H9 (cell line): Measurements from ENCODE around the gene RFX1. TPM values are rescaled to one million over a fixed set of nuclear protein-coding genes. Genes with fewer than 3 reads are reported as not detected.

Experiments
- DNase-seq: peaks from one replicate; pipeline ENCODE4 v3.0.0-alpha.2; 2017
- H2AFZ ChIP-seq: one replicate; pipeline ENCODE4 v1.6.1; 2013; ENCODE audit warnings: mild to moderate bottlenecking, low read length, control low read depth, moderate library complexity
- H2AK5ac ChIP-seq: 2 replicates; pipeline ENCODE4 v1.6.1; 2013; ENCODE audit warnings: low read length, control low read depth, mixed read lengths; ENCODE audit not compliant: insufficient read length
- H2BK120ac ChIP-seq: one replicate; pipeline ENCODE4 v1.6.1; 2013; ENCODE audit warnings: low read depth, mild to moderate bottlenecking, low read length, control low read depth, inconsistent platforms; ENCODE audit not compliant: poor library complexity, severe bottlenecking
- H2BK12ac ChIP-seq: 2 replicates; pipeline ENCODE4 v1.6.1; 2013; ENCODE audit warnings: low read length, control low read depth, mixed read lengths, low read depth; ENCODE audit not compliant: insufficient read length
- H2BK15ac ChIP-seq: 2 replicates; pipeline ENCODE4 v1.6.1; 2013; ENCODE audit warnings: low read depth, low read length, control low read depth
- H2BK20ac ChIP-seq: one replicate; pipeline ENCODE4 v1.6.1; 2013; ENCODE audit warnings: low read depth, mild to moderate bottlenecking, low read length, control low read depth, inconsistent platforms; ENCODE audit not compliant: poor library complexity, severe bottlenecking
- H2BK5ac ChIP-seq: 2 replicates; pipeline ENCODE4 v1.6.1; 2013; ENCODE audit warnings: low read length, control low read depth, mixed read lengths; ENCODE audit not compliant: insufficient read length
- H3K14ac ChIP-seq: 2 replicates; pipeline ENCODE4 v1.6.1; 2013; ENCODE audit warnings: low read length, control low read depth; ENCODE audit not compliant: insufficient read depth
- H3K18ac ChIP-seq: 2 replicates; pipeline ENCODE4 v1.6.1; 2013; ENCODE audit warnings: low read depth, mild to moderate bottlenecking, mixed read lengths, low read length, control low read depth; ENCODE audit not compliant: insufficient read length
- H3K23ac ChIP-seq: 2 replicates; pipeline ENCODE4 v1.6.1; 2013; ENCODE audit warnings: low read length, control low read depth, mixed read lengths, low read depth; ENCODE audit not compliant: insufficient read length
- H3K23me2 ChIP-seq: 2 replicates; pipeline ENCODE4 v1.6.1; 2013; ENCODE audit warnings: low read depth, mild to moderate bottlenecking, mixed read lengths, low read length, control low read depth; ENCODE audit not compliant: insufficient read length, poor library complexity, severe bottlenecking
- H3K27ac ChIP-seq: 2 replicates; pipeline ENCODE4 v1.5.1; 2013; ENCODE audit warnings: low read length, control low read depth, mixed read lengths, low read depth; ENCODE audit not compliant: insufficient read length
- H3K27me3 ChIP-seq: 2 replicates; pipeline ENCODE4 v1.6.1; 2013; ENCODE audit warnings: low read length, control low read depth, inconsistent platforms; ENCODE audit not compliant: insufficient read depth
- H3K4ac ChIP-seq: 2 replicates; pipeline ENCODE4 v1.6.1; 2013; ENCODE audit warnings: low read depth, mild to moderate bottlenecking, control low read depth, inconsistent platforms, low read length, moderate library complexity
- H3K4me1 ChIP-seq: 2 replicates; pipeline ENCODE4 v1.6.1; 2013; ENCODE audit warnings: low read length, control low read depth, inconsistent platforms; ENCODE audit not compliant: insufficient read depth
- H3K4me2 ChIP-seq: 2 replicates; pipeline ENCODE4 v1.6.1; 2013; ENCODE audit warnings: low read length, control low read depth, mixed read lengths; ENCODE audit not compliant: insufficient read length, insufficient read depth
- H3K56ac ChIP-seq: 2 replicates; pipeline ENCODE4 v1.6.1; 2013; ENCODE audit warnings: low read depth, mild to moderate bottlenecking, mixed read lengths, low read length, control low read depth; ENCODE audit not compliant: insufficient read length
- H3K79me1 ChIP-seq: 2 replicates; pipeline ENCODE4 v1.6.1; 2013; ENCODE audit warnings: low read depth, mild to moderate bottlenecking, moderate library complexity, low read length, control low read depth, inconsistent platforms; ENCODE audit not compliant: insufficient read depth, poor library complexity, severe bottlenecking
- H3K79me2 ChIP-seq: 2 replicates; pipeline ENCODE4 v1.6.1; 2013; ENCODE audit warnings: low read length, control low read depth, inconsistent platforms; ENCODE audit not compliant: insufficient read depth
- H3K9ac ChIP-seq: 2 replicates; pipeline ENCODE4 v1.6.1; 2013; ENCODE audit warnings: low read length, control low read depth, mixed read lengths; ENCODE audit not compliant: insufficient read length; ENCODE audit errors: extremely low read depth
- H3K9me3 ChIP-seq: one replicate; pipeline ENCODE4 v1.6.1; 2013; ENCODE audit warnings: low read depth, low read length, inconsistent platforms; ENCODE audit not compliant: control insufficient read depth
- H3T11ph ChIP-seq: one replicate; pipeline ENCODE4 v1.6.1; 2013; ENCODE audit warnings: mild to moderate bottlenecking, low read length, control low read depth, inconsistent platforms
- H4K20me1 ChIP-seq: one replicate; pipeline ENCODE4 v1.6.1; 2013; ENCODE audit not compliant: control insufficient read depth, insufficient read length, insufficient read depth
- H4K5ac ChIP-seq: 2 replicates; pipeline ENCODE4 v1.6.1; 2013; ENCODE audit warnings: low read depth, mild to moderate bottlenecking, mixed read lengths, low read length, control low read depth; ENCODE audit not compliant: insufficient read length
- H4K8ac ChIP-seq: replicated peaks from 2 replicates; pipeline ENCODE4 v1.6.1; 2013; ENCODE audit warnings: low read length, control low read depth, mixed read lengths, low read depth; ENCODE audit not compliant: insufficient read length
- H4K91ac ChIP-seq: 2 replicates; pipeline ENCODE4 v1.6.1; 2013; ENCODE audit warnings: low read depth, mild to moderate bottlenecking, moderate library complexity, mixed read lengths, low read length, control low read depth; ENCODE audit not compliant: insufficient read length
- H3K27ac Mint-ChIP-seq, 3 experiments: 2 replicates in 2 of 3; 3 replicates in 1 of 3; pipeline ENCODE4 v1.8.0; 2020 to 2021; ENCODE audit warnings: mixed read lengths in 3 of 3, mild to moderate bottlenecking in 1 of 3, moderate library complexity in 1 of 3
- H3K27me3 Mint-ChIP-seq: 2 replicates; pipeline ENCODE4 v1.8.0; 2021; ENCODE audit warnings: low read depth, mild to moderate bottlenecking, moderate library complexity, mixed read lengths
- H3K36me3 Mint-ChIP-seq, 3 experiments: 2 replicates in 2 of 3; 3 replicates in 1 of 3; pipeline ENCODE4 v1.8.0; 2020 to 2021; ENCODE audit warnings: low read depth in 3 of 3, mixed read lengths in 3 of 3; ENCODE audit not compliant: insufficient read depth in 1 of 3
- H3K4me1 Mint-ChIP-seq, 2 experiments: 2 replicates each; pipeline ENCODE4 v1.8.0; 2020; ENCODE audit warnings: mixed read lengths in 2 of 2
- H3K4me3 Mint-ChIP-seq, 2 experiments: 2 replicates in 1 of 2; 3 replicates in 1 of 2; pipeline ENCODE4 v1.8.0; 2020 to 2021; ENCODE audit warnings: mild to moderate bottlenecking in 2 of 2, mixed read lengths in 2 of 2, moderate library complexity in 1 of 2
- H3K9me3 Mint-ChIP-seq, 2 experiments: 2 replicates in 1 of 2; 3 replicates in 1 of 2; pipeline ENCODE4 v1.8.0; 2020; ENCODE audit warnings: mild to moderate bottlenecking in 2 of 2, mixed read lengths in 2 of 2, moderate library complexity in 1 of 2
- CTCF ChIP-seq: fragments of 200-600 bp; sonication (generic); conservative IDR thresholded peaks from 3 replicates; pipeline ENCODE4 v1.8.0; 2021; ENCODE audit warnings: antibody characterized with exemption, mild to moderate bottlenecking
- WGBS: extraction: QIAGEN DNeasy Blood & Tissue Kit; methylation state at CpG from one replicate; pipeline ENCODE4 v1.1.7; 2013; ENCODE audit warnings: missing lambda C conversion rate, low lambda C conversion rate, mixed read lengths; ENCODE audit not compliant: insufficient read length; ENCODE audit errors: extremely low coverage; 5-methylcytosine and 5-hydroxymethylcytosine counted together
- total RNA-seq: library from RNA; stranded (reverse); gene quantifications from 2 replicates; pipeline ENCODE4 v1.2.1, GENCODE V29; 2021

RFX1 gene
- total RNA-seq, 1 experiment from 2014 or later = 21.4 TPM

- Histone ChIP-seq H2BK12ac (no peak overlapping the region), H3K27me3 (no peaks in the 10 kb centered on the region)
- H3K27ac Mint-ChIP-seq = peak overlapping the region in 1 of 3 experiments; percentile 67; a peak in 1 of 7 replicates
Observed at GRCh38 chr19:13993590-13994300, 12.4 kb downstream of the RFX1 start.

More at GRCh38 chr19:13993590-13994300, 12.4 kb downstream of the RFX1 start:
- H3K79me1 ChIP-seq = no peaks in the 10 kb centered on the region
- H3K27ac ChIP-seq = no peak overlapping the region
- H2AFZ ChIP-seq = no peak overlapping the region
- no peak overlapping the region for H2BK5ac ChIP-seq
- H3K9me3 ChIP-seq = no peaks in the 10 kb centered on the region
- peak overlapping the region; percentile 12; the same call in 1 of the 2 replicates for H3K14ac ChIP-seq
- H3K9ac ChIP-seq = no peak overlapping the region
- H2BK120ac ChIP-seq = no peak overlapping the region
- H2BK20ac ChIP-seq = no peak overlapping the region
- H3K79me2 ChIP-seq = no peaks in the 10 kb centered on the region
- H3T11ph ChIP-seq = no peak overlapping the region
- no peak overlapping the region for H2AK5ac ChIP-seq
- no peaks in the 10 kb centered on the region; the same call in 1 of the 2 replicates for H3K4me1 ChIP-seq
- no peak overlapping the region for H3K23ac ChIP-seq
- Mint-ChIP-seq H3K4me1 (peaks cover 13 to 16% of the 10 kb centered on the region in 2 experiments), H3K4me3 (no peak overlapping the region; a peak in 1 of 5 replicates), H3K36me3 (peaks cover 2 to 39% (median 17%) of the 10 kb centered on the region in 3 experiments; a peak in 6 of 7 replicates), H3K9me3 (peaks cover 1% of the 10 kb centered on the region in 2 experiments; a peak in 2 of 5 replicates), H3K27me3 (no peaks in the 10 kb centered on the region)
- no CpG with 5 or more reads among the region's 22 CpGs for WGBS
- H4K8ac ChIP-seq = no peak overlapping the region
- DNase-seq = no peak
- no peaks in the 10 kb centered on the region for H4K20me1 ChIP-seq
- H3K23me2 ChIP-seq = no peaks in the 10 kb centered on the region
- no peak overlapping the region for H3K56ac ChIP-seq
- TF ChIP-seq CTCF = no peak
- H3K18ac ChIP-seq = no peak overlapping the region
- no peak overlapping the region for H3K4ac ChIP-seq
- H3K4me2 ChIP-seq = no peak overlapping the region
- no peak overlapping the region for H4K5ac ChIP-seq
- no peak overlapping the region for H4K91ac ChIP-seq
- no peak overlapping the region for H2BK15ac ChIP-seq
